Measurements from ENCODE around the gene DLK1.

The DLK1 gene

DNA sequence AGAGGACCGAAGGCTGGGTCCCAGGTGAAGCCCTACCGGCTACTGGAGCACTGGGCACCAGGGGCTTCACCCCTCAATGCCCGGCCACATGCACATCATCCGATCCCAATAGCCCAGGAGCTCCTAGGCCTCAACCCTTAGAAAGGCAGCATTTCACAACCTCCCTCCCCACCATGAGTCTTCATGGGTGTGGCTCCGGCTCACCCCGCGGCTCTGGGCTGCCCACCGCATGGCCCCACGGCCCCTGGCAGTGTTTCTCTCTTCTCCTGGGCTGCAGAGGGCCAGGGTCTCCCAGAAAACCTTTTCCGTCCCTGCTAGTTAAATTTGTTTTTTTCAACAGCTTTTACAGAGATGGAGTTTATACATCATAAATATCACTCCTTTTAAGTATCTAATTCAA, 28.6 kb upstream of the DLK1 start:
- TF ChIP-seq, protein P1, sequence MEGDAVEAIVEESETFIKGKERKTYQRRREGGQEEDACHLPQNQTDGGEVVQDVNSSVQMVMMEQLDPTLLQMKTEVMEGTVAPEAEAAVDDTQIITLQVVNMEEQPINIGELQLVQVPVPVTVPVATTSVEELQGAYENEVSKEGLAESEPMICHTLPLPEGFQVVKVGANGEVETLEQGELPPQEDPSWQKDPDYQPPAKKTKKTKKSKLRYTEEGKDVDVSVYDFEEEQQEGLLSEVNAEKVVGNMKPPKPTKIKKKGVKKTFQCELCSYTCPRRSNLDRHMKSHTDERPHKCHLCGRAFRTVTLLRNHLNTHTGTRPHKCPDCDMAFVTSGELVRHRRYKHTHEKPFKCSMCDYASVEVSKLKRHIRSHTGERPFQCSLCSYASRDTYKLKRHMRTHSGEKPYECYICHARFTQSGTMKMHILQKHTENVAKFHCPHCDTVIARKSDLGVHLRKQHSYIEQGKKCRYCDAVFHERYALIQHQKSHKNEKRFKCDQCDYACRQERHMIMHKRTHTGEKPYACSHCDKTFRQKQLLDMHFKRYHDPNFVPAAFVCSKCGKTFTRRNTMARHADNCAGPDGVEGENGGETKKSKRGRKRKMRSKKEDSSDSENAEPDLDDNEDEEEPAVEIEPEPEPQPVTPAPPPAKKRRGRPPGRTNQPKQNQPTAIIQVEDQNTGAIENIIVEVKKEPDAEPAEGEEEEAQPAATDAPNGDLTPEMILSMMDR (IDR thresholded peaks at IDR 0.05; ENCODE audit: control insufficient read depth, insufficient read depth, low read depth, low read length, missing control alignments) = no peak
- no peak overlapping the region for H3K4me3 ChIP-seq (ENCODE audit: control insufficient read depth, low read depth, low read length)
- DNase-seq (ENCODE audit: low read depth) = no peak

- no peak overlapping the region for H3K4me3 ChIP-seq (ENCODE audit: control insufficient read depth, low read depth, low read length)
- TF ChIP-seq, protein P1 (IDR thresholded peaks at IDR 0.05; ENCODE audit: control insufficient read depth, insufficient read depth, low read depth, low read length, missing control alignments) = no peak
- no peak for DNase-seq (ENCODE audit: low read depth)
These were observed 27.8 kb upstream of the DLK1 start for GRCh38 chr14:100698666-100699448.

DNA sequence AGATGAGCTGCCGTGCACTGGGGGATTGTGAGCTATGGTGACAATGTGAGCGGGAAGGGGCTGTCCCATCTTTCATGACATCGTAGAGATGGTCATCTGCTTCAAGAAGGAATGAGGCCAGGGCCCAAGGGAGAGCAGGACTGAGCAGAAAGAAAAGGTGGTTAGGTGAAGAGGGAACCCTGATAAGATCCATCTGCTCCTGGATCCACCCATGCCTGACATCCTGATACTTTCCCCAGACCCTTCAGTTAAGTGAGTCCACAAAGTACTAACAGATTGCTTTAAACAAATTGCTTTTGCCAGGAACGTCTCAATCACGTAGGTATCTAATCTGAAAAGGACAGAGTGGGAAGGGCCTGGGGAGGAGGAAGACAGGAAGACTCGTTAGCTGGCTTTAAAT, 25.4 kb upstream of the DLK1 start:
- TF ChIP-seq, protein P1 (IDR thresholded peaks at IDR 0.05; ENCODE audit: control insufficient read depth, insufficient read depth, low read depth, low read length, missing control alignments) = no peak
- no peak for DNase-seq (ENCODE audit: low read depth)
- H3K4me3 ChIP-seq (ENCODE audit: control insufficient read depth, low read depth, low read length) = no peak overlapping the region

DNA sequence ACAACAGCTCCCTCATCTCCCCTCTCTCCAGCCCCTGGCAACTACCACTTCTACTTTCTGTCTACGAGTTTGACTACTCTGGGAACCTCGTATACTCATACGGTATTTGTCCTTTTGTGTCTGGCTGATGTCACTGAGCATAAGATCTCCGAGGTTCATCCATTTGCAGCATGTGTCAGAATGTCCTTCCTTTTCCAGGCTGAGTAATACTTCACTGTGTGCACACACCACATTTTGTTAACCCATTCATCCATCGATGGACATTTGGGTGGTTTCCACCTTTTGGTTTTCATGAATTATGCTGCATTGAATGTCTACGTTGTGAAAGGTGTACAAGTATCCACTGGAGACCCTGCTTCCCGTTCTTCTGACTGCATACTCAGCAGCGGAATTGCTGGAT, 24.1 kb upstream of the DLK1 start:
- TF ChIP-seq, protein P1 (IDR thresholded peaks at IDR 0.05; ENCODE audit: control insufficient read depth, insufficient read depth, low read depth, low read length, missing control alignments) = no peak
- no peak for DNase-seq (ENCODE audit: low read depth)
- H3K4me3 ChIP-seq (ENCODE audit: control insufficient read depth, low read depth, low read length) = no peak overlapping the region

GRCh38 chr14:100703386-100704220, 23.1 kb upstream of the DLK1 start:
- TF ChIP-seq, protein P1 (IDR thresholded peaks at IDR 0.05; ENCODE audit: control insufficient read depth, insufficient read depth, low read depth, low read length, missing control alignments) = no peak
- H3K4me3 ChIP-seq (ENCODE audit: control insufficient read depth, low read depth, low read length) = no peak overlapping the region
- DNase-seq (ENCODE audit: low read depth) = no peak

GRCh38 chr14:100706200-100706599, 20.5 kb upstream of the DLK1 start:
- TF ChIP-seq, protein P1 (IDR thresholded peaks at IDR 0.05; ENCODE audit: control insufficient read depth, insufficient read depth, low read depth, low read length, missing control alignments) = no peak
- no peak for DNase-seq (ENCODE audit: low read depth)
- no peak overlapping the region for H3K4me3 ChIP-seq (ENCODE audit: control insufficient read depth, low read depth, low read length)
